ENCODE measurements around the gene IFIT5.
A peak's percentile ranks its signal among the peaks of the same experiment; 100 is the strongest.

DNA sequence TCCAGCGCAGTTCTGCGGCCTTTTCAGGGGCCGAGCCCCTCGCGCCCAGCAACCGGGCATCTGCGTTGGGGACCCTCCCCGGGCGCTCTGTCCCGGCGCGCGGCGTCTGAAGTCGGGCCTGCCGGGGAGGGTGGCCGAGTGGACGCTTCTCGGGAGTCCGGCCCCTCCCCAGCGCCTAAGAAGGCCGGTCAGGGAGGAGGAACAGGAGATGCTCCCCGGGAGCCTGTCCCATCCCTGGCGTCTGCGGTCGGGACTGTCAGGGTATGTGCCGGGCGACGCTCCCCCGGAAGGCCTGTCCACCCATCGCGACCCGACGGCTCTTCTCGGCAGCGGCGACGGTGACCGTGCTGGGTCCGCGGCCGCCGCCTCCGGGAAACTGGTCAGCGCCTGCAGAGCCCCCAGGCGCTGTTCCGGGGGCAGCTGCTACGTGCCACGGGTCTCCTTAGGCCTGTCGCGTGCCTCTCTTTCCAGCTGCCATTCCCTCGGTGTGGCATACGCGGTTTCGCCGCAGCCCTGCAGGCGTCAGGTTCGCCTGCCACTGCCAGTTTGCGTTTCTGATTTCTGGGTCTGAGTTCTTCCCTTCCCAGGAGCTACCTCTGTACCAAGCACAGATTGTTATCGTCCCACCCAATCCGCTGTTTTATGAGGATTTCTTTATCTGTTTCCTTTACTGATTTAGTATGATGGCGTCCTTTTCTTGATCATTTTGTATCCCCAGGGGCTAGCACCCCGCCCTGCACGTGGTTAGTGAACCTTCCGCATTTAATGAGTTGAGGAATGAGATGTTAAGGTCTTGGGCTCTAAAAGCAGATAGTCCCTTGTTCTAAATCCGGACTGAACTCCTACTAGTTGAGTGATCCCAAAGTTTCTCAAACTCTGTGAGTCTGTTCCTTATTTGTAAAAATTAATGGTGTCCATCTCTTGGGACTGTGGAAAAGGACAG is 782 bp downstream of the IFIT5 start:
- TF ChIP-seq POLR2A (IDR thresholded peaks at IDR 0.05) (peak; percentile 10), POLR2AphosphoS5 (IDR thresholded peaks at IDR 0.05) (peak in 1 of 3 donors; percentile 3)
- TF ChIP-seq, protein P1, sequence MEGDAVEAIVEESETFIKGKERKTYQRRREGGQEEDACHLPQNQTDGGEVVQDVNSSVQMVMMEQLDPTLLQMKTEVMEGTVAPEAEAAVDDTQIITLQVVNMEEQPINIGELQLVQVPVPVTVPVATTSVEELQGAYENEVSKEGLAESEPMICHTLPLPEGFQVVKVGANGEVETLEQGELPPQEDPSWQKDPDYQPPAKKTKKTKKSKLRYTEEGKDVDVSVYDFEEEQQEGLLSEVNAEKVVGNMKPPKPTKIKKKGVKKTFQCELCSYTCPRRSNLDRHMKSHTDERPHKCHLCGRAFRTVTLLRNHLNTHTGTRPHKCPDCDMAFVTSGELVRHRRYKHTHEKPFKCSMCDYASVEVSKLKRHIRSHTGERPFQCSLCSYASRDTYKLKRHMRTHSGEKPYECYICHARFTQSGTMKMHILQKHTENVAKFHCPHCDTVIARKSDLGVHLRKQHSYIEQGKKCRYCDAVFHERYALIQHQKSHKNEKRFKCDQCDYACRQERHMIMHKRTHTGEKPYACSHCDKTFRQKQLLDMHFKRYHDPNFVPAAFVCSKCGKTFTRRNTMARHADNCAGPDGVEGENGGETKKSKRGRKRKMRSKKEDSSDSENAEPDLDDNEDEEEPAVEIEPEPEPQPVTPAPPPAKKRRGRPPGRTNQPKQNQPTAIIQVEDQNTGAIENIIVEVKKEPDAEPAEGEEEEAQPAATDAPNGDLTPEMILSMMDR (IDR thresholded peaks at IDR 0.05), result peak in 2 of 3 donors; percentile 19 to 32

Measured in breast epithelium (tissue), 3 donors.